NT2/D1 (cell line): ENCODE data around the gene IRF1.

ENCODE experiments used
- DNase-seq: peaks from one replicate; pipeline ENCODE4 v3.0.0-alpha.2; 2011; ENCODE audit warnings: low read depth, low spot score
- H3K27me3 ChIP-seq: 2 replicates; pipeline ENCODE4 v1.6.0; 2011; ENCODE audit warnings: mild to moderate bottlenecking; ENCODE audit not compliant: insufficient read length, insufficient read depth
- H3K36me3 ChIP-seq: 2 replicates; pipeline ENCODE4 v1.6.1; 2011; ENCODE audit warnings: mild to moderate bottlenecking, low read length, mixed read lengths; ENCODE audit not compliant: insufficient read depth, insufficient read length
- H3K4me1 ChIP-seq: 2 replicates; pipeline ENCODE4 v1.5.1; 2011; ENCODE audit not compliant: insufficient read depth, insufficient read length
- H3K4me3 ChIP-seq: 2 replicates; pipeline ENCODE4 v1.5.1; 2011; ENCODE audit warnings: low read depth; ENCODE audit not compliant: insufficient read length
- H3K9ac ChIP-seq: 2 replicates; pipeline ENCODE4 v1.6.0; 2011; ENCODE audit warnings: low read depth; ENCODE audit not compliant: insufficient read length
- H3K9me3 ChIP-seq: 2 replicates; pipeline ENCODE4 v1.5.1; 2011; ENCODE audit warnings: mild to moderate bottlenecking, low read length; ENCODE audit not compliant: insufficient read depth
- SUZ12 ChIP-seq: IDR thresholded peaks from 2 replicates; pipeline ENCODE4 v1.6.1; 2011; ENCODE audit not compliant: insufficient read length, insufficient read depth; ENCODE audit errors: extremely low read depth
- YY1 ChIP-seq: IDR thresholded peaks from 2 replicates; pipeline ENCODE4 v1.6.1; 2011; ENCODE audit not compliant: insufficient read length, insufficient read depth
- ZNF274 ChIP-seq: IDR thresholded peaks from 2 replicates; pipeline ENCODE4 v1.6.1; 2011; ENCODE audit warnings: mild to moderate bottlenecking, low read depth, low read length

The IRF1 gene

GRCh38 chr5:132437604-132438266, 52.8 kb downstream of the IRF1 start:
- Histone ChIP-seq H3K36me3 (no peaks in the 10 kb centered on the region), H3K9ac (no peak overlapping the region), H3K4me3 (no peak overlapping the region), H3K4me1 (no peaks in the 10 kb centered on the region), H3K27me3 (no peaks in the 10 kb centered on the region), H3K9me3 (no peaks in the 10 kb centered on the region)
- TF ChIP-seq SUZ12: no peak
- TF ChIP-seq ZNF274: no peak
- TF ChIP-seq YY1: no peak
- peak; percentile 48 for DNase-seq

GRCh38 chr5:132436936-132437335, 53.6 kb downstream of the IRF1 start:
- H3K4me1 ChIP-seq: no peaks in the 10 kb centered on the region
- no peak for DNase-seq
- H3K27me3 ChIP-seq: no peaks in the 10 kb centered on the region
- no peak overlapping the region for H3K4me3 ChIP-seq
- H3K9ac ChIP-seq: no peak overlapping the region
- no peaks in the 10 kb centered on the region for H3K9me3 ChIP-seq
- no peaks in the 10 kb centered on the region for H3K36me3 ChIP-seq
- TF ChIP-seq ZNF274 (no peak), YY1 (no peak)

DNA sequence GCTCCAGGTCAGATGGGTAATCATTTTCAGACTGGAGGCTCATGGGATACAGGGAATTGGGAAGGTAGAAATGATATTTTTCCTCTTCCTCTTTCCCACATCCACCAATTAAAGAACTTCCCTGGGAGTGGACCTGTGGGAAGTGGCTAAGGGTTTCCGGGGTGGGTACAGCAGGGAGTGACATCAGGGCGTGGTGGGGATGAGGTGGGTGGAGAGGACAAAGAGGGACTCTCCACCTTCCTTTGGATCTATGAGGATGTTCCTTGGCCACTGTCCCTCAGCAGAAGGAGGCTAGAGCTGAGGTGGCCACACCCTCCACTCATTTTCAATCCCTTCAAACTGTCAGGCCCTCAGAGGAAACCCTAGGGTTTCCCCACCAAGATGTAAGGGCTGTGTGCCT, 54.7 kb downstream of the IRF1 start:
- H3K36me3 ChIP-seq: no peaks in the 10 kb centered on the region
- H3K4me1 ChIP-seq: no peaks in the 10 kb centered on the region
- no peaks in the 10 kb centered on the region for H3K9me3 ChIP-seq
- H3K4me3 ChIP-seq: no peak overlapping the region
- H3K9ac ChIP-seq: no peak overlapping the region
- no peaks in the 10 kb centered on the region for H3K27me3 ChIP-seq
- TF ChIP-seq SUZ12 (no peak), YY1 (no peak), ZNF274 (no peak)
- no peak for DNase-seq

- H3K4me3 ChIP-seq: no peak overlapping the region
- TF ChIP-seq SUZ12: no peak
- no peak for TF ChIP-seq YY1
- TF ChIP-seq ZNF274: no peak
- DNase-seq: no peak
- no peaks in the 10 kb centered on the region for H3K36me3 ChIP-seq
- no peaks in the 10 kb centered on the region for H3K4me1 ChIP-seq
- H3K27me3 ChIP-seq: no peaks in the 10 kb centered on the region
- H3K9me3 ChIP-seq: no peaks in the 10 kb centered on the region
- H3K9ac ChIP-seq: no peak overlapping the region
Observed at GRCh38 chr5:132435447-132435846, 55.1 kb downstream of the IRF1 start.

- Histone ChIP-seq H3K4me3 (no peak overlapping the region), H3K9ac (no peak overlapping the region), H3K4me1 (no peaks in the 10 kb centered on the region), H3K27me3 (no peaks in the 10 kb centered on the region), H3K36me3 (no peaks in the 10 kb centered on the region), H3K9me3 (no peaks in the 10 kb centered on the region)
- TF ChIP-seq YY1 (no peak), SUZ12 (no peak), ZNF274 (no peak)
- DNase-seq: no peak
Observed at GRCh38 chr5:132434416-132435286, 55.9 kb downstream of the IRF1 start.

- H3K4me1 ChIP-seq: no peaks in the 10 kb centered on the region
Observed at GRCh38 chr5:132433141-132433540, 57.4 kb downstream of the IRF1 start.

GRCh38 chr5:132431632-132432031, 58.9 kb downstream of the IRF1 start:
- no peaks in the 10 kb centered on the region for H3K4me1 ChIP-seq
- H3K27me3 ChIP-seq: no peaks in the 10 kb centered on the region
- no peaks in the 10 kb centered on the region for H3K9me3 ChIP-seq
- no peak for DNase-seq
- H3K9ac ChIP-seq: no peak overlapping the region
- no peaks in the 10 kb centered on the region for H3K36me3 ChIP-seq
- H3K4me3 ChIP-seq: no peak overlapping the region
- TF ChIP-seq ZNF274 (no peak), YY1 (no peak), SUZ12 (no peak)

More at GRCh38 chr5:132433141-132433540, 57.4 kb downstream of the IRF1 start:
- Histone ChIP-seq H3K36me3 (no peaks in the 10 kb centered on the region), H3K4me3 (no peak overlapping the region), H3K9ac (no peak overlapping the region), H3K27me3 (no peaks in the 10 kb centered on the region), H3K9me3 (no peaks in the 10 kb centered on the region)
- TF ChIP-seq SUZ12 (no peak), YY1 (no peak), ZNF274 (no peak)
- DNase-seq: no peak
